ENCODE measurements around the gene LMLN.
"Not testable (repeated sequence)": the region's sequence is repeated elsewhere in the genome, so short reads cannot be mapped to it uniquely, and the experiment has no call there.

The LMLN gene

GRCh38 chr3:198079771-198080520 is 119.9 kb downstream of the LMLN start:
- no peak for DNase-seq (ENCODE audit: low spot score)

DNA sequence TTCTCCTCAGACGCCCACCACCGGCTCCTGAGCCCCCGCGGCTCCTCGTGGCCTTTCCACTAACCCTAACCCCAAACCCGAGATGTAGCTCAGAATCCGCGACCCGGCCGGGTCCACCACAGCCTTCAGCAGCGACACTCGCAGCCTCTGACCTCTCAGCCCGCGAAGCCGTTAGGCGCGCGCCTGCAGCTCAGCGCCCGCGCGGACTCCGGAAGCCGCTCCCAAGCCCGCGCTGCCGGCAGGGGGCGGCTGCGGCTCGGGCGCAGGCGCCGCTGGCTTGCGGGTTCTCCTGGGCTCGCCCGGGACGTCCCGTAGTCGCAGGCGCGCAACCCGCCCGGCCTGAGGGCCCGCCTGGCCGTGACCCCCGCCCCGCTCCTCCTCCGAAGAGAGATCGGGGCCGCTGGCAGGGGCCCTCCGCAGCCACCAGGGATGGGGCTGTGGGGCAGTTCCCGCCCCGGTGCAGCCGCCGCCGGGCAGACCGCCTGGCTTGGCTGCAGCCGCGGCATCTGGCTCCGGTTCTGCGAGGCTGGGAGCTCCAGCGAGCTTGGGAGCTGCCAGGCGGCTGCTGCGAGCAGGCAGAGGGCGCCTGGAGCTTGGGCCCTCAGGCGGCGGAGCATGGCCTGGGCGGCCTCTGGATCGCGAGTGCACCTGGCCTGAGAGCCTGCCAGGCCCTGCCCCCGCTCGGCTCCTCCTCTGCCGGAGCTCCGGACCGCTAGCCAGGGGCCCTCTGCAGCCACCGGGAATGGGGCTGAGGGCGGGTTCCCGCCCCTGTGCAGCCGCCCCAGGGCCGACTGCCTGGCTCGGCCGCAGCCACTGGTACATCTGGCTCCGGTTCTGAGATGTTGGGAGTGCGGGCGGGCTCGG is 120.7 kb downstream of the LMLN start:
- DNase-seq (ENCODE audit: low spot score), result peak; percentile 34

- no peak for DNase-seq (ENCODE audit: low spot score)
Observed at GRCh38 chr3:198081421-198081844, 121.4 kb downstream of the LMLN start.

DNA sequence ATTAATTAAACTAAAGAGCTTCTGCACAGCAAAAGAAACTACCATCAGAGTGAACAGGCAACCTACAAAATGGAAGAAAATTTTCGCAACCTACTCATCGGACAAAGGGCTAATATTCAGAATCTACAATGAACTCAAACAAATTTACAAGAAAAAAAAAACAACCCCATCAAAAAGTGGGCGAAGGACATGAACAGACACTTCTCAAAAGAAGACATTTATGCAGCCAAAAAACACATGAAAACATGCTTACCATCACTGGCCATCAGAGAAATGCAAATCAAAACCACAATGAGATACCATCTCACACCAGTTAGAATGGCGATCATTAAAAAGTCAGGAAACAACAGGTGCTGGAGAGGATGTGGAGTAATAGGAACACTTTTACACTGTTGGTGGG is 122.2 kb downstream of the LMLN start:
- not testable (repeated sequence) for DNase-seq (ENCODE audit: low spot score)

DNA sequence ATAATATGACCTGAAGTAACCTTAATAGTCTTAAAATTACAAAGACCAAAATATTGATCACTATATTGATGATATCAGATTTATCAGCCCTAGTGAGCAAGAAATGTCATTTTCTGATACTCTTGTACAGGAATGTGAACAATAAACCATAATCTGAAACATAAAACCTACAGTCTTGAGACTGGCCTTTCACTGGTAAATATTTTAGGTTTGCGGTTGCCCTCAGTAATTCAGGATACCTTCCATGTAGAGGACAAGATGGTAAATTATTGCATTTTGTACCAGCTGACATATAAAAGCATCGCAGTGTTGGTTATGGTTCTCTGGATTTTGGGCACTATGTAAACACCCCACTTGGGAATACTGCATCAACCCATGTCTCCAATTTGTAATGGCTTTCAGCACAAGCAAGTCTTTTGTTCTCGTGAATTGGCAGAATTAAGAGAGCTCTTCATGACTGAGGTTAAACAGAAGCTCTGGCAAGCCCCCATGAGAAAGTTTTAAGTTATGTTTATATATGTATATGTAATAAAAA is 128.5 kb downstream of the LMLN start:
- no peak for DNase-seq (ENCODE audit: low spot score)

DNA sequence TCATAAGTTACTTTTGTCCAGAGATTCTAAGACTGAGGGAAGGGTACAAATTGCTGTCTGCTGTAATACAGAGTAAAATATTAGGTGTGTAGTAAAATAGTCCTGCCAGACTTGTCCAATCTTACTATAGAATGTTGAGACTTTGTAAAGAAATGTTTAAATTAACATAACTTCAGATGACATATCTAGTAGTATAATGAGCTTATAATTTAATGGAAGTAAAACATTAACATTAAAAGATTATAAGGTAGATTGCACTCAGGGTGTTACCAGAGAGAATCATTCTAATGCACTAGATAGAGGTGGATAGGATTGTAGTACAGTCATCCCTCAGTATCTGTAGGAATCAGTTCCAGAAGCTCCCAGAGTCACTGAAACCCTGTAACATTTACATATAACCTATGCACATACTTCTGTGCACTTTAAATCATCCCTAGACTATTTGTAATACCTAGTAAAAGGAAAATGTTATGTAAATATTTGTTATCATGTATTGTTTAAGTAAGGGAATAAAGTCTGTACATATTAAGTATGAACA is 130.8 kb downstream of the LMLN start:
- no peak for DNase-seq (ENCODE audit: low spot score)

DNA sequence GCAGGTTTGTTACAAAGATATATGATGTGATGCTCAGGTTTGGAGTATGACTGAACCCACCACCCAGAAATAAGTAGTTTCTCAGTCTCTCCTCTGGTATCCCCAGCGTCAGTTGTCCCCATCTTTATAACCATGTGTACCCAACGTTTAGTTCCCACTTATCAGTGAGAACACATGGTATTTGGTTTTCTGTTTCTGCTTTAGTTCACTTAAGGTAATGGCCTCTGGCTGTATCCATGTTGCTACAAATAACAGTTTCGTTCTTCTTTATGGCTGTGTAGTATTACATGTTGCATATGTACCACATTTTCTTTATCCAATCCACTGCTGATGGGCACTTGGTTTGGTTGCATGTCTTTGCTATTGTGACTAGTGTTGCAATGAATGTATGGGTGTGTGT is 132.3 kb downstream of the LMLN start:
- DNase-seq (ENCODE audit: low spot score), result no peak

GRCh38 chr3:198093112-198093679 is 133.2 kb downstream of the LMLN start:
- no peak for DNase-seq (ENCODE audit: low spot score)

All from globus pallidus (tissue), 1 donor.